ENCODE data around the gene KBTBD6.
"Not testable (repeated sequence)": the region's sequence is repeated elsewhere in the genome, so short reads cannot be mapped to it uniquely, and the experiment has no call there.

KBTBD6 gene, protein sequence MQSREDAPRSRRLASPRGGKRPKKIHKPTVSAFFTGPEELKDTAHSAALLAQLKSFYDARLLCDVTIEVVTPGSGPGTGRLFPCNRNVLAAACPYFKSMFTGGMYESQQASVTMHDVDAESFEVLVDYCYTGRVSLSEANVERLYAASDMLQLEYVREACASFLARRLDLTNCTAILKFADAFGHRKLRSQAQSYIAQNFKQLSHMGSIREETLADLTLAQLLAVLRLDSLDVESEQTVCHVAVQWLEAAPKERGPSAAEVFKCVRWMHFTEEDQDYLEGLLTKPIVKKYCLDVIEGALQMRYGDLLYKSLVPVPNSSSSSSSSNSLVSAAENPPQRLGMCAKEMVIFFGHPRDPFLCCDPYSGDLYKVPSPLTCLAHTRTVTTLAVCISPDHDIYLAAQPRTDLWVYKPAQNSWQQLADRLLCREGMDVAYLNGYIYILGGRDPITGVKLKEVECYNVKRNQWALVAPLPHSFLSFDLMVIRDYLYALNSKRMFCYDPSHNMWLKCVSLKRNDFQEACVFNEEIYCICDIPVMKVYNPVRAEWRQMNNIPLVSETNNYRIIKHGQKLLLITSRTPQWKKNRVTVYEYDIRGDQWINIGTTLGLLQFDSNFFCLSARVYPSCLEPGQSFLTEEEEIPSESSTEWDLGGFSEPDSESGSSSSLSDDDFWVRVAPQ

DNA sequence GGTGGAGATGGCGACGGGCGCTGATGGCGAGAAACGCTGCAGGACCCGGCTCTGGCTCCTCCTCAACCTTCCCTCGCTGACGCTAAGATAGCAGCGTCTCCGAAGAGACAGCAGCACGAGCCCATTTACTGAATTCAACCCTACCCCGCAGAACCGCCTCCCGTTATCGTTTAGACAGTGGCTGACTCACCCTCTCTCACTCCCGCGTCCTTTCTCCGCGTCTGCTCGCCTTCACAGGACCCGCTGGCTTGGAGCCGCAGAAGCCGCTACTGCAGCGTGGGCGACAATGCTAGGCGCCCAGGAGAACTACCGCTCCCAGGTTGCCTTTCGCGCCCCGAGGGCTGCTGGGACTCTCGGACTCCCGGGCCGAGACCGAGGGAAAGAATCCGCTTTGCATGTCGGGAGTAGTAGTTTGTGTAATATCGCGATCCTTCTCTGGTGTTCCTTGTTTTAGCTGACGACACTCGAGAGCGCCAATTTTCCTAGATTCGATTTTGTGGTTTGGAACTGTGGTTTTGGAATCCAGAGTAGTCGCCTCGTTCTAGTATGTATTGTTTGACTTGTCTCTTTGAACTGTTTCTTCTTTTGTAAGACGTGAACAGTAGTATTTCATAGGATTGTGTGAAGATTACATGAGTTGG, at the start of gene KBTBD6:
TSS of gene KBTBD6 (minus strand) at position 291 of the 641 bp plus-strand sequence. CDS start 291 bp downstream, outside the sequence.
- peak within 1 kb of the TSS; percentile 96 for H3K4me3 Mint-ChIP-seq
- no peaks in the 10 kb centered on the region for H3K27me3 Mint-ChIP-seq
- peak within 1 kb of the TSS; percentile 85 for H3K27ac Mint-ChIP-seq
- peaks cover 10% of the 10 kb centered on the region for H3K36me3 Mint-ChIP-seq (ENCODE audit: low read depth)
- intact Hi-C loops (cut with micrococcal nuclease), result loop anchor here (1.0 to 5.0 kb wide), 3 partner anchors 62 to 210 kb away; partner anchors contain the start of genes KBTBD7 and MTRF1
- peaks cover 9% of the 10 kb centered on the region for H3K9me3 Mint-ChIP-seq
- H3K4me1 Mint-ChIP-seq (ENCODE audit: low read depth), result peaks cover 30% of the 10 kb centered on the region

- H3K4me1 Mint-ChIP-seq (ENCODE audit: low read depth), result peaks cover 12% of the 10 kb centered on the region
- no peaks in the 10 kb centered on the region for H3K36me3 Mint-ChIP-seq (ENCODE audit: low read depth)
- H3K4me3 Mint-ChIP-seq, result no peak overlapping the region
- H3K27ac Mint-ChIP-seq, result no peak overlapping the region
- intact Hi-C loops (cut with micrococcal nuclease), result no loop called here
- no peaks in the 10 kb centered on the region for H3K9me3 Mint-ChIP-seq
- H3K27me3 Mint-ChIP-seq, result no peaks in the 10 kb centered on the region
These were observed 49.6 kb upstream of the KBTBD6 start for GRCh38 chr13:41182231-41182630.

- H3K4me3 Mint-ChIP-seq, result no peak overlapping the region
- intact Hi-C loops (cut with micrococcal nuclease), result no loop called here
- peaks cover 21% of the 10 kb centered on the region for H3K9me3 Mint-ChIP-seq
- peaks cover 12% of the 10 kb centered on the region for H3K4me1 Mint-ChIP-seq (ENCODE audit: low read depth)
- no peaks in the 10 kb centered on the region for H3K27me3 Mint-ChIP-seq
- no peaks in the 10 kb centered on the region for H3K36me3 Mint-ChIP-seq (ENCODE audit: low read depth)
- H3K27ac Mint-ChIP-seq, result no peak overlapping the region
These were observed 47.1 kb upstream of the KBTBD6 start for GRCh38 chr13:41179593-41180250.

DNA sequence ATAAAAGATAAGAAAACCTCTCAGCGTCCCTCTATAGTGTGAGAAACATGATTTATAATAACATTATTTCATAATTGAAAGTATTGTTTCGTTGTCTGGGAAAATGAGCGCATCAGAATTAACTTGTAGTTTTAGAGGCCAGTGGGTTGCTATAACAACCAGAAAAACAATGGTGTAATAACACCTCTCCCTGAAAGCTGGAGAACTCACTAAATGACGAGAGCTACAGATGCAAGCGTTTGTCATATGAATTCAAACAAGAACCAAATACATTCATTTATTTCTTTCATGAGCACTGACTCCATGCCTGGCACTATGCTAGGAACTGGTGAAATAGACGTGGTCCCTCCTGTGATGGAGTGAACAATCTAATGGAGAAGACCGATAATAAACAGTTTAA, 45.4 kb upstream of the KBTBD6 start:
- peak overlapping the region; percentile 22 for H3K27ac Mint-ChIP-seq

GRCh38 chr13:41177616-41178015, 45.0 kb upstream of the KBTBD6 start:
- H3K27ac Mint-ChIP-seq, result peak overlapping the region; percentile 20
- intact Hi-C loops (cut with micrococcal nuclease), result no loop called here
- H3K27me3 Mint-ChIP-seq, result no peaks in the 10 kb centered on the region
- H3K36me3 Mint-ChIP-seq (ENCODE audit: low read depth), result no peaks in the 10 kb centered on the region
- H3K9me3 Mint-ChIP-seq, result peaks cover 33% of the 10 kb centered on the region
- H3K4me1 Mint-ChIP-seq (ENCODE audit: low read depth), result peaks cover 12% of the 10 kb centered on the region
- no peak overlapping the region for H3K4me3 Mint-ChIP-seq

More for the DNA sequence above, 45.4 kb upstream of the KBTBD6 start:
- Mint-ChIP-seq H3K36me3 (ENCODE audit: low read depth) (no peaks in the 10 kb centered on the region), H3K4me3 (no peak overlapping the region), H3K4me1 (ENCODE audit: low read depth) (peaks cover 12% of the 10 kb centered on the region), H3K9me3 (peaks cover 29% of the 10 kb centered on the region), H3K27me3 (no peaks in the 10 kb centered on the region)
- intact Hi-C loops (cut with micrococcal nuclease), result no loop called here

GRCh38 chr13:41175576-41175975, 43.0 kb upstream of the KBTBD6 start:
- H3K4me3 Mint-ChIP-seq; H3K36me3 Mint-ChIP-seq (ENCODE audit: low read depth); H3K27ac Mint-ChIP-seq; H3K27me3 Mint-ChIP-seq; intact Hi-C loops (cut with micrococcal nuclease): not testable (repeated sequence)
- H3K4me1 Mint-ChIP-seq (ENCODE audit: low read depth), result peaks cover 12% of the 10 kb centered on the region
- peaks cover 36% of the 10 kb centered on the region for H3K9me3 Mint-ChIP-seq

GRCh38 chr13:41162151-41162550, 29.5 kb upstream of the KBTBD6 start:
- Mint-ChIP-seq H3K27me3 (no peaks in the 10 kb centered on the region), H3K27ac (no peak overlapping the region), H3K4me3 (no peak overlapping the region), H3K4me1 (ENCODE audit: low read depth) (no peaks in the 10 kb centered on the region), H3K36me3 (ENCODE audit: low read depth) (no peaks in the 10 kb centered on the region), H3K9me3 (peaks cover 9% of the 10 kb centered on the region)
- intact Hi-C loops (cut with micrococcal nuclease), result no loop called here

GRCh38 chr13:41159174-41159573, 26.6 kb upstream of the KBTBD6 start:
- no peaks in the 10 kb centered on the region for H3K27me3 Mint-ChIP-seq
- no peaks in the 10 kb centered on the region for H3K36me3 Mint-ChIP-seq (ENCODE audit: low read depth)
- no peaks in the 10 kb centered on the region for H3K4me1 Mint-ChIP-seq (ENCODE audit: low read depth)
- H3K27ac Mint-ChIP-seq, result no peak overlapping the region
- peaks cover 9% of the 10 kb centered on the region for H3K9me3 Mint-ChIP-seq
- H3K4me3 Mint-ChIP-seq, result no peak overlapping the region
- intact Hi-C loops (cut with micrococcal nuclease), result no loop called here

GRCh38 chr13:41157048-41157717, 24.6 kb upstream of the KBTBD6 start:
- Mint-ChIP-seq H3K4me1 (ENCODE audit: low read depth) (no peaks in the 10 kb centered on the region), H3K4me3 (no peak overlapping the region), H3K27ac (no peak overlapping the region), H3K27me3 (no peaks in the 10 kb centered on the region), H3K9me3 (peaks cover 20% of the 10 kb centered on the region), H3K36me3 (ENCODE audit: low read depth) (no peaks in the 10 kb centered on the region)
- intact Hi-C loops (cut with micrococcal nuclease), result no loop called here

DNA sequence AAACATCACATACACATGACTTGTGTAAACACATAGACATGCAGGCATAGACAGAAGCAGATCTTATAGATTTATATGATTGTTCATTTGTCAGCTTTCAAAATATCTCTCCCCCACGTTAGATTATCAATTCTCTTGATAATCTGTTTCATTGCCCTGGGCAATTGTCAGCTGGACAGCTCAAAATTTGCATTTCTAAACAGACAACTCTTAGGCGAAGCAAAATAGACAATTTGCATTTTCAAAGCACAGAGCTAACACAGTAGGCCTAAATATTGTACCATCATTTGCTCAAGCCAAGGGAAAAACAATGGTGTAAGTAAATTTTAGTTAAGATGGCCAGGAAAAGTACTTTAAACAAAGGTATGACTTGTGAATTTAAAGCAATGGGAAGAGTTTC, 24.0 kb upstream of the KBTBD6 start:
- intact Hi-C loops (cut with micrococcal nuclease), result no loop called here
- no peaks in the 10 kb centered on the region for H3K27me3 Mint-ChIP-seq
- H3K4me3 Mint-ChIP-seq, result no peak overlapping the region
- H3K27ac Mint-ChIP-seq, result no peak overlapping the region
- no peaks in the 10 kb centered on the region for H3K4me1 Mint-ChIP-seq (ENCODE audit: low read depth)
- peaks cover 25% of the 10 kb centered on the region for H3K9me3 Mint-ChIP-seq
- no peaks in the 10 kb centered on the region for H3K36me3 Mint-ChIP-seq (ENCODE audit: low read depth)

- no peak overlapping the region for H3K4me3 Mint-ChIP-seq
- H3K9me3 Mint-ChIP-seq, result peaks cover 51% of the 10 kb centered on the region
- intact Hi-C loops (cut with micrococcal nuclease), result no loop called here
- H3K36me3 Mint-ChIP-seq (ENCODE audit: low read depth), result peaks cover 7% of the 10 kb centered on the region
- no peaks in the 10 kb centered on the region for H3K27me3 Mint-ChIP-seq
- no peaks in the 10 kb centered on the region for H3K4me1 Mint-ChIP-seq (ENCODE audit: low read depth)
- no peak overlapping the region for H3K27ac Mint-ChIP-seq
These were observed 21.4 kb upstream of the KBTBD6 start for GRCh38 chr13:41154042-41154441.

DNA sequence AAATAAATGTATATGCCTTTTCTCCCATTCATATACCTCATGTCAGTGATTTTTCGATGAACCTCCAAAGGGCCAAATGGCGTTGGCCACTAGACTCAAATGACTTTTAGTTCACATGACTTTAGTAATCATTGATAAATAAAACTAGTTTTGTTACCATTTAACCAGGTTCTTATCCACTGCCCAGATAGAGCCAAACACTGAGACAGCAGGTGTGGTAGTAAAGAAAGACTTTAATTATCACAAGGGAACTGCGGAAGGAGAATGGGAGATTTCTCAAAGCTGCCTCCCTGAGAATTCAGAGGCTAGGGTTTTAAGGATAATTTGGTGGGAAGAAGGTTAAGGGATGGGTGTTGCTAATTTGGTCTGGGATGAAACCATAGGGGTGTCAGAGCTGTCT, 19.4 kb upstream of the KBTBD6 start:
- Mint-ChIP-seq H3K4me3 (no peak overlapping the region), H3K9me3 (peaks cover 71% of the 10 kb centered on the region), H3K4me1 (ENCODE audit: low read depth) (no peaks in the 10 kb centered on the region), H3K27ac (no peak overlapping the region), H3K36me3 (ENCODE audit: low read depth) (peaks cover 13% of the 10 kb centered on the region), H3K27me3 (no peaks in the 10 kb centered on the region)
- intact Hi-C loops (cut with micrococcal nuclease), result no loop called here

GRCh38 chr13:41150058-41150457, 17.5 kb upstream of the KBTBD6 start:
- Mint-ChIP-seq H3K27me3 (no peaks in the 10 kb centered on the region), H3K4me3 (no peak overlapping the region), H3K4me1 (ENCODE audit: low read depth) (no peaks in the 10 kb centered on the region), H3K36me3 (ENCODE audit: low read depth) (peaks cover 13% of the 10 kb centered on the region), H3K9me3 (peaks cover 79% of the 10 kb centered on the region), H3K27ac (no peak overlapping the region)
- intact Hi-C loops (cut with micrococcal nuclease), result no loop called here
